Hematopoietic multipotent progenitor cell treated with erythropoietin and hydrocortisone succinate and interleukin-3 and kit ligand, for 8 days (in vitro differentiated cells): ENCODE results near the gene ZNF577.
"Not testable (repeated sequence)": the region's sequence is repeated elsewhere in the genome, so short reads cannot be mapped to it uniquely, and the experiment has no call there.

Source experiments
- DNase-seq: peaks from one replicate; pipeline ENCODE4 v3.0.0-alpha.2; 2015

Gene ZNF577

GRCh38 chr19:51887522-51888498 is at the start of gene ZNF577:
TSS of gene ZNF577 (minus strand) at chr19:51887951. CDS start at chr19:51880382, 7,569 bp downstream.
- DNase-seq: peak; percentile 84

DNA sequence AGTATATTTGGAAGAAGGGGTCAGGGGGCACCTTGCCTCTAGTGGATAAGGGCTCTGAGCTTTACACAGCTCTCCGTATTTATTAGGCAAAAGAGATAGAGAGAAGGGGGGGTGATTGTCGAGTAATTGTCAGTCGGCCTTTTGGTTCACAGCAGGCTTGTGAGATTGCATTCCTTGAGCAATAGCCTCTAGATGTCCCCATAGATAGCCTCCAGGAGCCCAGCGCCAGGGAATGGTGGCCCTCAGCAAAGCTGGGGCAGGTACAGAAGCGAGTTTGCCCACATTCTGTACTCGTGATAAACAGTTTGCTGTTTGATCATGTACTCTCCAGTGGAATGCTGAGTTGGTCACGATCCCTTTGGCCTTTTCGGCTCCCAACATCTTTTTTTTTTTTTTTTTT is 44.2 kb upstream of the ZNF577 start:
- no peak for DNase-seq

GRCh38 chr19:51927859-51928258 is 40.1 kb upstream of the ZNF577 start:
- no peak for DNase-seq

DNA sequence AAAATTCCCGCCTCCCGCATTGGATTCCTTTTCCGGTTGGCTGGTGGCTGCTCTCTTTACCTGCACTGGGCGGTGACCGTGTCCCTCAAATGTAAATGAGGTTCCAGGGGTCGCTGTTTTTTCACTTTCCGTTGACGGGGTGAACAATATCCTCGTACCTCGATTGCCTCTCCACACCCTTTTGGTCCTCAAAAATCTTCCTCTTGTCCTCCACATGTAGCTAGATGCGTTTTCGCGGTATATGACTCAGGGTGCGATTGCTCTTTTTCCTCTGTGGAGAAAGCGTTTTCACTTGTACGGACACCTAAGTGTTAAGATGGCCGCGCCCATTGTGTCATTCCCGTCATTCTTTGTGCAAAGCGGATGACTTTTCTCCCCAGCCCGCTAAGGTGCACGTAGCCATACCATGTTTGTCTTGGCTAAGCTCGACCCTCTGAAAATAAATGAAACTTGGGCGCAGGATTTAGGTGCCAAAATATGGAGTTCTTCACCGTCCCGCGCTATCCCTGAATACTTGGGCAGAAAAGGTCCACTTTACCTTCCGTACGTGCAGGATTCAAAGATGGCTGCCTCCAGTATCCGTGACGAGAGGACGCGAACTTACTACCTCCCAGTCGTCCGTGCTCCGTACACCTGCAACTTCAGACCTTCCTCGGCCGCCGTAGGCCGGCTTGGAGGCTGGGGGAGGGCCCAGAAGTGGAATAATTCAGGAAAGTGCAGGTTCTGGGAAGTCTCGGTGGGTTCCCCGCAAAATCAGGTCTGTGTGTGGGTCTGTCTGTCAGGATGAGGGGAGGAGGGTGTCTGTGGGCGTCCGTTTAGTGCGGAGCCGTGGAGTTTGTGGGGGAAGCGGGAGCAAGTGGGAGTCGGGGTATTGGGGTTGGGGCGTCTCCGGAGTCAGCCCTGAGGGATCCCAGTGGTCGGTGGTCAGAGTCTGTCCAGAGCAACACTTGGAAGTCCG is 39.3 kb upstream of the ZNF577 start, which contains the start of gene ZNF613:
TSS of gene ZNF613 (plus strand) at position 689 of the 958 bp plus-strand sequence. CDS start 8,749 bp downstream, outside the sequence.
- peak; percentile 94 for DNase-seq

GRCh38 chr19:51926426-51926783 is 38.7 kb upstream of the ZNF577 start:
- no peak for DNase-seq

DNA sequence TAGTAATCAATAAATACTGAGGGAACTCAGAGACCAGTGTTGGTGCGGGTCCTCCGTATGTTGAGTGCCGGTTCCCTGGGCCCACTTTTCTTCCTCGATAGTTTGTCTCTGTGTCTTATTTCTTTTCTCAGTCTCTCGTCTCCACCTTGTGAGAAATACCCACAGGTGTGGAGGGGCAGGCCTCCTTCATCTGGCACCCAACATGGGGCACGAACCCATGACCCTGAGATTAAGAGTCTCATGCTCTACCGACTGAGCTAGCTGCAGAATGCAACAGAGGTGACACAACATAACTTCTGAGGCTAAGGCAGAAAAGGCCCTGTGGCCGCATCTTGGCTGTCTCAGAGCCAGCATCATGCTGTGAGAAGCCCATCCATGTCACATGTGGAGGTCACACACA is 34.2 kb upstream of the ZNF577 start:
- DNase-seq: no peak

- DNase-seq: no peak
Measured at GRCh38 chr19:51919606-51920005, 31.9 kb upstream of the ZNF577 start.

DNA sequence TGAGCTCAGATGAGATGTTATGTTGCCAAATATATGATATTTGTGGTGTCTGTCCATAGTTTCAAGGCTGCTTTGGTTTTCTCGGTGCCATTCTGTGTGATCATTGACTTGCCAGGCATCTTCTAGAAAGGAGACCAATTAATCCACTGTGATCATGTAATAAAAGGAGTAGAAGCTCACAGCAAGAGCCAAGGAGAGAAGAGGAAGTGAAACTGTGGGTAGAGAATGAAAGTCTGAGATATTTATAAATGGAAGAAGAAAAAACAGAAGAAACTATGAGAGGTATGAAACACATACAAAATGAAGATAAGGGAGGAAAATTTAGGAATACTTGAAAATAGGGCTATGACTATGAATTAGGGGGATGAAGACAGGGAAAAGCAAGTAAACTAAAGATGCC is 28.4 kb upstream of the ZNF577 start:
- DNase-seq: no peak

DNA sequence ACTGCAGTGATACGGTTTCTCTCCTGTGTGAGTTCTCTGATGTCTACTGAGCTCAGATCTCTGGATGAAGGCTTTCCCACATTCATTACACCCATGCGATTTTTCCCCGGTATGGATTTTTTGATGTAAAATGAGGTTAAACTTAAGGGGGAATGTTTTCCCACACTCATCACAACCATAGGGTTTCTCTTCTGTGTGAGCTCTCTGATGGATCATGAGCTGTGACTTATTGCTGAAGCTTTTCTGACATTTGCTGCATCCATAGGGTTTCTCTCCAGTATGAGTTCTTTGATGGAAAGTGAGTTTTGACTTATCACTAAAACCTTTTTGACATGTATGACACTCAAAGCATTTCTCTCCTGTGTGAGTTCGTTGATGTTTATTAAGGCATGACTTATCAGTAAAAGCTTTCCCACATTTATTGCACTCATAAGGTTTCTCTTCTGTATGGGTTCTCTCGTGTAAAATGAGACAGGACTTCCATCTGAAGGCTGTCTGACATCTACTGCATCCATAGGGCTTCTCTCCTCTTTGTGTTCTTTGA is 27.6 kb upstream of the ZNF577 start:
- no peak for DNase-seq

GRCh38 chr19:51907981-51908380 is 20.2 kb upstream of the ZNF577 start:
- DNase-seq: not testable (repeated sequence)

GRCh38 chr19:51906108-51906507 is 18.4 kb upstream of the ZNF577 start:
- DNase-seq: not testable (repeated sequence)

- not testable (repeated sequence) for DNase-seq
Measured at GRCh38 chr19:51905639-51906038, 17.9 kb upstream of the ZNF577 start.

DNA sequence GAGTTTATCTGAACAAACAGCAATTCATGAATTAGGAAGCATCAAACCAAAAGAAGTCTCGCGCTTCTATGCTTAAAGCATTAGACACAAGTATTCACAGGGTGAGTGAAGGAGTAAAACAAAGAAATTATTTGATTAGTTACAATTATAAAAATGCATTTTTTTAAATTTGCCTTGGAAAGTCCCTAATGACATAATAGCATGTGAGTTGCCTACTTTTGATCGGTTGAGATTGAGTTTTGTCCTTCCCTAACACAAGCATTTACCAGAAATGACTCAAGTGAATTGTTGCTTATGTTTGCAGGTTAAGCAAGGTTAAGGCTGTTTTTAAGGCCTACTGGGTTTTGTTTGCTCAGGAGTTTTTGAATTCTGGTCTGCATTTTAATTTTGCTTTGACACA is 17.5 kb upstream of the ZNF577 start:
- DNase-seq: no peak

DNA sequence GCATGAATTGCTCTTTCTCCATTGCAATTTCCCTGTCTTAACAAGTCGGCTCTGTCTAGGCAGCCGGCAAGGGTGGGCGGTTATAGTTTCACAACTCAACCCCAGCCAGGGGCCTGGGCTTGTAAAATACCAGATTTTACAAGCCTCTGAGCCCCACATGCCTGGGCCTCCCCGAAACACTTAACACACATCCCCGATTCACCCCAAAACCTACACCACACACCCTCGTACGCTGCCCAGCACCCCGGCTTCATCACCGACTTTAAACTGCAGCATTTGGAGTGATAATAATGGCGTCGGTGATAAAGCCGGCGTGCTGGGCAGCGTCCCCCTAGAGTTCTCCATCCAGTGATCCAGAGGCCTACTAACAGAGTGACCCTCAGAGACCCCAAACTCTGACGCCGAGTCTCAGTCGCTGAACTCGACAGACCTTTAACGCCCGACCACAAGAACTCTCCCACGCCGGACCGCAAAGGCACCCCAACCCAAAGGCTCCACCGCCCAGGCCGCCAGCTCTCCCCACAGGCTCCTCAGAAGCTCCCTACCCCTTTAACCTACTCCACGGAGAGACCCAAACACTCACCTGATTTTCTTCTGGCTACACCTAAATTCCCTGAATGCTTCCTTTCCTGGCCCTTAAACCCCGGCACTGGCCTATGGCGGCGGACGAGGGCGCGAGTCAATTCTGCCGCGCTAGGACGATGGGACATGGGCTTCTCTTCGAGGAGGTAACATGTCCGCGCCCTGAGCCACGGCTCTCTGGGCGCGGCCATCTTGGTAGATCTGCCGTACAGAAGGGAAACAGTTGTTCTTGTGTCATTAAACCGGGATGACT is 16.8 kb upstream of the ZNF577 start, which contains the start of gene ZNF649:
TSS of gene ZNF649 (minus strand) at position 687 of the 835 bp plus-strand sequence. CDS start 4,910 bp downstream, outside the sequence.
- DNase-seq: peak; percentile 91

GRCh38 chr19:51903192-51903591 is 15.4 kb upstream of the ZNF577 start:
- DNase-seq: no peak

DNA sequence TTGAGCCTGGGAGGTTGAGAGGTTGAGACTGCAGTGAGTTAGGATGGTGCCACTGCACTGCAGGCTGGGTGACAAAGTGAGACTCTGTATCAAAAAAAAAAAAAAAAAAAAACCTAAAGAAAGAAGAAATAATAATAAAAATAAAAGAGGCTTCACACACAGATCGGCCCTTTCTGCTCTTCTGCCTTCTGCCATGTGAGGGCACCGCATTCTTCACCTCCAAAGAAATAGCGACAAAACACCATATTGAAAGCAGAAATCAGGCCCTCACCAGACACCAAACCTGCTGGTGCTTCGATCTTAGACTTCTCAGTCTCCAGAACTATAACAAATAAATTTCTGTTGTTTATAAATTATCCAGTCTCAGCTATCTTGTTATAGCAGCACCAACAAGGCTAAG is 14.1 kb upstream of the ZNF577 start:
- DNase-seq: no peak

- no peak for DNase-seq
Measured at GRCh38 chr19:51891193-51891747, 3.5 kb upstream of the ZNF577 start.

- no peak for DNase-seq
Measured at GRCh38 chr19:51889934-51890333, 2.2 kb upstream of the ZNF577 start.

- DNase-seq: no peak
Measured at GRCh38 chr19:51884713-51885112, 3.0 kb downstream of the ZNF577 start.

DNA sequence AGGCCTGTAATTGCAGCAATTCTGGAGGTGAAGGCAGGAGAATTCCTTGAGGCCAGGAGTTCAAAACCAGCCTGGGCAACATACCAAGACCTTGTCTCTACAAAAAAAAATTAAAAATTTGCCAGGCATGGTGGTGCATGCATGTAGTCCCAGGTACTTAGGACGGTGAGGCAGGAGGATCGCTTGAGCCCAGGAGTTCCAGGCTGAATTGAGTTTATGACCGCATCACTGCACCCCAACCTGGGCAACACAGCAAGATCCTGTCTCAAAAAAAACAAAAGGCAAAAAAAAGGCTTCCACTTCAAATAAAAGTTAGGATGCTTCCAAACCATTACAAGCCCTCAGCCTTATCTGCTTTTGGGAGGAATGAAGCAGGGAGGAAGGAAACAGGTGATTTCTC is 5.2 kb downstream of the ZNF577 start:
- DNase-seq: no peak

GRCh38 chr19:51873097-51873496 is 14.7 kb downstream of the ZNF577 start:
- DNase-seq: no peak
